Midbrain (tissue), 1 donor: Measurements from ENCODE around the gene ENTPD2.
"Not testable (repeated sequence)": the region's sequence is repeated elsewhere in the genome, so short reads cannot be mapped to it uniquely, and the experiment has no call there.

Experiments
- DNase-seq: peaks from one replicate; lab custom pipeline; 2025; lab: John Stamatoyannopoulos, UW

ENTPD2 gene

DNA sequence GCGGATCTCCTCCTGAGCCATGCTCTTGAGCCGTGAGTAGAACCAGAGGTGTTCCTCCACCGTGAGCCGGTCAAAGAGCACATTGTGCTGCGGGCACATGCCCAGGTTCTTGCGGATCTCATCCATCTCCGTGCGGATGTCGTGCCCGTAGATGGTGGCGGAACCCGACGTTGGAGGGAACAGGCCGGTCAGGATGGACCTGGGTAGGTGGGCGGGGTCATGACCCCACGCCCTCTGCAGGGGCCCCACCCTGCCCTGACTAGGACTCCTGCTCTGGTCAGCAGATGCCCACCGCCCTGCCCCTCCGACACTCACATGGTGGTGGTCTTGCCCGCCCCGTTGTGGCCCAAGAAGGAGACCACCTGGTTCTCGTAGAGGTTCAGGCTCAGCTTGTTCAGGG, 37.9 kb downstream of the ENTPD2 start:
- no peak for DNase-seq

DNA sequence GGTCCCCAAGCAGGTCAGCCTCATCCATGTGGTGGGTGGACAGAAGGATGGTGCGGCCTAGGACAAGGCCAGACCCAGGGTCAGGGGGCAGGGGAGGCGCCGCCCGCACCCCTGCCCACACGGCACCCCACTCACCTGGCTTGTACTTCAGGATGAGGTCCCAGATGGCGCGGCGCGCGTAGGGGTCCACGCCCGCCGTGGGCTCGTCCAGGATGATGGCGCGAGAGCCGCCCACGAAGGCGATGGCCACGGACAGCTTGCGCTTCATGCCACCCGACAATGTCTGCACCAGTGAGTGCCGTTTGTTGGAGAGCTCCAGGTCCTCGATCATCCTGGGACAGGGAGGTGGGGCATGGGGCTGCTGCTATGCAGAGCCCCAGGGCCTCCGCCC, 38.3 kb downstream of the ENTPD2 start:
- no peak for DNase-seq

DNA sequence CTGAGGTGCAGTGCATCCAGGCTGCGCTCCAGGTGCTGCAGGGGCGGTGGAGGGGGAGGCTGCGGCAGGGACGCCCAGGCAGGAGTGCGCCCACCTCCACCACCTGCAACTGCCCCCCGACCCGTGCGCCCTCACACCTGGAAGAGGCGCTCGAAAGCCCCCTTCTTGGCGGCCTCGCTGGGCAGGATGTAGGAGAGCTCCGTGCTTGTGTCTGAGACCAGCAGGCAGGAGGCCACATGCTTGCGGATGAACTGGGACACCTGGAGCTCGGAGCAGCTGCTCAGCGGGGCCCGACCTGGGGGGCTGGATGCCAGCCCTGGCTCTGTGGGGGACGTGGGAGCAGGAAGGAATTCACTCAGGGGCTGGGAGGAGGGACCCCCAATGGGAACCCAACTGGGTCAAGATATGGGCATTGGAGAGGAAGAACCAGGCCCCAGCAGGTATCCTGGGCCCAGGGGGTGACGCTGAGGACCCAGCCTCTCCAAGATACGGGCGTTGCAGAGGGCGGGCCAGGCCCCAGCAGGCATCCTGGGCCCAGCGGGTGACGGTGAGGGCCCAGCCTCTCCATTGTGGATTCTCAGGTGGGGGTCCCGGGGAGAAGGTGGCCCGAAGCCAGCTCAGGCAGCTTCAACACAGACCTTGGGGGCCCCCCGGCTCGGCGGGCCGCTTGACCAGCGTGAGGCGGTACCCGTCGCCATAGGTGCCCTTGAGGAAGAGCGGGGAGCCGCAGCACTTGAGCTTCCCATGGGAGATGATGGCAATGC, 38.9 kb downstream of the ENTPD2 start:
- DNase-seq: no peak

DNA sequence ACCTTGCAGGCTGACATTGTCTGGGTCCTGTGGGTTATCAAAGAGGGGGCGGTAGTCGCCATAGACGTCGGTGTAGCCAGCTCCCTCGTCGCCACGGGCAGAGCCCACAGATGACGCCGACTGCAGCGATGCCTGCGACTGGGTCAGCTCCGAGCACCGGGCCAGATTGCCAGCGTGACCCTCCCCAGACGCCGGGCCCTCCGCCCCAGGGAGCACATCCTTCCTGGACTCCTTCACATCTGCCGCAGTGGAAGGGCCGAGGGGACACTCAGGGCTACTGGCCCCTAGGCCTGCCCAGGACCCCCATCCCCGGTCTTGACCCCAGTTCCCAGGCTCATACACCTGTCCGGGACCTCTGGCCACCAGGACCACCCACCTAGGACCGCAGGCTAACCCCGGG, 39.7 kb downstream of the ENTPD2 start:
- no peak for DNase-seq

DNA sequence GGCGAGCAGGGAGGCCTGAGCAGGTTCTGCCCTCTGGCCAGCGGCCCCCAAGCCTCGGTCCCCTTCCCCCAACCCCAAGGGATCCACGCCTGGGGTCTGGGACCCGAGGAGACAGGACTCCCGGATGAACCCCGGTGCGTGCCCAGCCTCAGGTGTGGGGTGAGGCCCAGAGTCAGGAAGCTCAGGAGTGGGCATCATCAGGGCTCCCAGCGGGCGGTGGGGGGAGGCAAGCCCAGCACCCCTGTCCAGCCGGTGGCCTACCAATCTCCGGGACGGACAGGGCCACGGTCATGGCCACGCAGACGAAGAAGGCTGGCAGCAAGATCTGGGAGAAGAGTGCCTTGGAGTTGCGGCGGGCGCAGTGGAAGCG, 40.3 kb downstream of the ENTPD2 start:
- DNase-seq: no peak

DNA sequence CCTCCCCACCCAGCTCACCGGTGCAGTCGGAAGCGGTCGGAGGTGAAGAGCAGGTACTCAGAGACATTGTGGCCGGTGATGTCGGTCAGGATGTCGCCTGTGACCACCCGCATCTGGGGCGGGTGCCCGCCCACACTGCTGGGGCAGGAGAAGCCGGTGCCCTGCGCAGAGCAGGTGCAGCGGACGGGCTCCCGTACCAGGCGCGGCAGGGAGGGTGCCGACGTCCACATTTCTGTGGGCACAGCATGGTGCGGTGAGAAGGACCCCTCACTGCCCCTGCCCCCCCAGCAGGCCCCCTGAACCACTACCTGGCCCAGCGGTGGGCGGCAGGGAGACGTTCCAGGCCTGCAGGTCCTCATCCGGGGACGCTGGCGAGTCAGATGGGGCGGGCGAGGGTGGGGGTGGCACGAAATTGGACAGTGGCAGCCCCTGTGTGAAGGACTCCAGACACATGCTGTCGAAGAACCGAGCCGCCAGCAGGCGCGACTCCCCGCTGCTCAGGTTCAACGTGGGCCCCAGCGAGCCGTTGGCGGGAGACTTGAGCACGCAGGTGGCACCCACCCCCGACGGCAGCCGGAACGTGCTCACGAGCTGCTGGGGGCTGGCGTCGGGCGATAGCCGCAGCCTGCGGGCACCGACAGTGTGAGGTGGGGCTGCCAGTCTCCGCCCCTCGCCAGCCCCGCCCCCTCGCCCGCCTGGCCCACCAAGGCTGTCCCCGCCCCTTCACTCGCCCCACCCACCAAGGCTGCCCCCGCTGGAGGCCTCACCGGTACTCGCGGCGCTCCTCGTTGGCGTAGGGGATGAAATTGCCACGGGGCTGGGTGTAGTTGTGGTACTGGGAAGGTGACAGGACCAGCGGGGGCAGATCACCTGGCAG, 40.9 kb downstream of the ENTPD2 start:
- DNase-seq: no peak

DNA sequence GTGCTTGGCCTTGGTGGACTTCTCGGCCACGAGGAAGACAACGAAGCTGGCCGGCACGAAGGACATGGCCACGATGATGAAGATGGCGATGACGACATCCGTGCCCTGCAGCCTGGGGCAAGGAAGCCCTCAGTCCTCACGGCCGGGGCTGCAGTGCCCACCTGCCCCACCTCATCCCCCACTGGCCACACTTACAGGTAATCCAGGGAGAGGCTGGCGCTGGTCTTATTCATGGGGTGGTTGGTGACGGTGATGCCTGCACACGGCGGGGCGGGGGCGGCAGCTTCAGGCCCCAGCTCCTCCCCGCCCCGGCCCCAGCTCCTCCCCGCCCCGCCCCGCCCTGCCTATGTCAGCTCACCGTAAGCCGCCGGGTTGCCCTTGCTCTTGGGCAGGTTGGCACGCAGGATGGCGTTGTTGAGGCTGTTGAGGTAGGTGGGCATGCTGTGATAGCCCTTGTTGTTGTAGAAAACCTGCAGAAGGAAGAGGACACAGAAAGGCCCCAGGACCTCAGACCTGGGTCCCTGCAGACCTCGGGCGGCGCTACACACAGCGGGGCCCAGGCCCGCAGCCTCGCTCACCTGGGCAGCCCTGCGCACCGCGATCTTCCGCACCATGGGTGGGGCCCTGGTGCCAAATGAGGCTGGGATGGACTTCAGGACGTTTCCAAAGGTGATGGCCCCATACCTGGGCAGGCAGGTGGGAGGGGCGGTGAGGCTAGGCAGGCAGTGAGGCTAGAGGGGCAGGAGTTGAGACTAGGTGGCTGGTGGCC, 41.8 kb downstream of the ENTPD2 start:
- DNase-seq: no peak

DNA sequence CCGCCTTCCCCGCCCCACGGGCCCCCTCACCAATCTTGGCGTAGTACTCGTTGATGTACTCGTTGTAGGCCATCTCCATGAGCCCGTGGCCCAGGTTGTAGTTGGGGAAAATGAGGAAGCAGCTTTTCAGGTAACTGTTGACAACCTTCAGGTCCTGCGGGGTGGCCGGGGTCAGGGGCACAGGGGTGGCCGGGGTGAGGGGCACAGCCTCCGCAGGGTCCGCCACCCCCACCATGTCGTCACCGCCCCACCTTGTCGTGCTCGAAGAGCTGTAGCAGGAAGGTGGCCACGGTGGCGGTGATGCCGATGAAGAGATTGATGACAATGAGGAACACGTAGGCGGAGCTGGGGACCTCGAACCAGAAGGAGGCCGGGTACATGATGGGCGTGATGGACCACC, 42.7 kb downstream of the ENTPD2 start:
- DNase-seq: no peak

DNA sequence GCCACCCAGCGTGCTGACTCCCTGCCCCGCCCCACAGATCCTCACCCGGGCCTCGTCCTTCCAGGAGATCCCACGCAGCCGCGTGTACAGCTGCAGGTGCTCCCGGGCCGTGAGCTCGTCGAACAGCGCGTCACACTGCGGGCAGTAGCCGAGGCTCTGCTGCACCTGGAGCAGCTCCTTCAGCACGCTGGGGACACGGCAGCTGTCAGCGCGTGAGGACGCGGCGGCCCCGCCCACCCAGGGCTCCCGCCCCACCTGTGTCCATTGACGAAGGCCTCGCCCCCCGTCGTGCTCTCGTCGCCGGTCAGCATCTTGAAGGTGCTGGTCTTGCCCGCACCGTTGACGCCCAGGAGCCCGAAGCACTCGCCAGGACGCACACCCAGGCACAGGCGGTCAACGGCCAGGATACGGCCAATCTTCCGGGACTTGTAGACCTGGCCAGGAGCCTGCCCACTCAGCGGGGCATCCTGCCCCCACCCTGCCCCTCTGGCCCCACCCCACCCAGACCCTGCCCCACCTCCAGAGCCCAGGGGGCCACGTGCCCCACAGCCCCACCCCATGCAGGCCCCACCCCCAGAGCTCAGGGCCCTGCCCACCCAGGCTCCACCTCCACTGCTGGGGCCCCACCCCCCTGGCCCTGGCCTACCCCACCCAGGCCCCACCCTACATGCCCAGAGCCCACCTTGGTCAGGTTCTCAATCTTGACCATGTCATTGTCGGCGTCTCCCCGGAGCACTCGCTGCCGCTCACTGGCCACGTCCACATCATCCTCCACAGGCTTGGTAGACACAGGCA, 43.7 kb downstream of the ENTPD2 start:
- no peak for DNase-seq

DNA sequence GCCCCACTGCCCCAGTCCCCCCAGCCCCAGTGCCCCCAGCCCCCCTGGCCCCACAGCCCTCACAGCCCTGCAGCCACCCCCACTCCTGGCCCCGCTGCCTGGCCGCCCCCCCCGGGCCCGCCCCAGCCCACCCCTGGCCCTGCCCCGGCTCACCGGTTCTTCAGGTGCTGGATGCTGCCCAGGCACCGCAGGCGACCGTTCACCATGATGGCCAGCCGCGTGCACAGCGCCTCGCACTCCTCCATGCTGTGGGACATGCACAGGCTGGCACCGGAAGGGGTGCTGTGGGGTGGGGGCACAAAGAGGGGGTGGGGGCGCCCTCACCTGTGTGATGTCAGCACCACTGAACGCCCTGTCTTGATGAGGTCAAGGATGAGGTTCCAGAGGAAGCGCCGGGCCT, 44.6 kb downstream of the ENTPD2 start:
- no peak for DNase-seq

DNA sequence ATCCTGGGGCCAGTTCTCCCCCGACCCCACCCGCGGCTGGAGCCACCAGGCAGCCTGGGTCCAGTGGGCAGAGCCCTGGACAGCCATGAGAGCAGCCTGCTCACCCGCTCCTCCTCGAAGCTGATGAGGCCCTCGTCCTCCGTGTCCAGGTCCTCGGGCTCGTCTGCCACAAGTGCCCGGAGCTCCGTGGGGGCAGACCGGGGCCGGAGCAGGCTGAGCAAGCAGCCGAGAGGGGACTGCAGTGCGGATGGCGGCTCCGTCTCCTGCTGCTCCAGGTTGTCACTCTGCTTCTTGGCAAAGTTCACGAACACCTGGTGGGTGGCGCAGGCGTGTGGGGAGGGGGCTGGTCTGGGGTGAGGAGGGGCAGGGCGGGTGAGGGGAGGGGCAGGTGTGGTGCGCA, 45.5 kb downstream of the ENTPD2 start:
- no peak for DNase-seq

DNA sequence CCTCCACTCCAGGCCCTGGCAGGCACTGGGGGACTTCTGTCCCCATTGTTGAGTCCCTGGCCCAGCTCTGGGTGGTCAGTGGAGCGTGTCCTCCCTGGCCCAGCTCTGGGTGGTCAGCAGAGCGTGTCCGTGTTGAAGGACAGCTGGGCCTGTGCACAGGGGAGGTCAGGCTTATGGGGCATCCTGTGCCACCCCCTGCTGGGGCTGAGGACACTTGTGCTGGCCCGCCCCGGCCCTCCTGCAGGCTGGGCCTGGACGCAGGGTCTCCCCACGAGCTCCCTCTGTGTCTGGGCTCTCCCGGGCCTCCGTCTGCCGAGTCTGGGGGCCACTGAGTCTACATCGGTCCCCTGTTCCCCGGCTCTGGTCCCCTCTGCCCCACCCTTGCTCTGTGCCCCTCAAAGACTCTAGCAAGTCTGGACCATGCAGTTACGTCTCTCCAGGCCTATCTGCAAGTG, 46.0 kb downstream of the ENTPD2 start:
- no peak for DNase-seq

DNA sequence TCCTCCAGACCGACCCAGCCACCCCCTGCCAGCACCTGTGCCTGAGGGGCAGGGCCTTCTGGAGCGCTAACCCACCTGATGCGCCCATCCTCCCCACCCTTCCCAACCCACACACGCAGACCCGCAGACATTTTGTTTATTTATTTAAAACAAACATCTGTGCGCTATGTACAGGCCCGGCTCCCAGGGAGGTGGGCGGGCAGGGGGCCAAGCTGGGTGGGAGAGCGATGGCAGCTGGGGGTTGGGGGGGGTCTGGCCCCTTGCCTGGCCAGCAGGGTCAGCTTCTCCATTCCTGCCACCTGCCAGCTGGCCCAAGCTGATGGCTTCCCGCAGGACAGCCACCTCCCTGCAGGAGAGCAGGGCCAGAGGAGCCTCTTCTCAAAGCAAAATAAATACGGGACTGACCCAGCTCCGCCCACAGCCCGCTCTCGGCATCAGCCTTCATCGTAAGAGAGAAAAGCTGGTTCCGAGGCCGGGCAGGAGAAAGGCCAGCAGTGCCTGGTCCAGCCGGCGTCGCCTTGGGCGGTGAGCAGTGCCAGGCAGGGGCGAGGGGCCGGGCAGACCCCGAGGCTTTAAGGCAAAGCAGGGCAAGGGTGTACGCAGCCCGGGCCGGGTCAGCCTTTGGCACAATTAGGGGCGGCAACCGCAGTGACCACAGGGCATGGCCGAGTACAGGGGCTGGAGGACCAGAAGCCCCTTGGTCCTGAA, 46.6 kb downstream of the ENTPD2 start:
- no peak for DNase-seq

DNA sequence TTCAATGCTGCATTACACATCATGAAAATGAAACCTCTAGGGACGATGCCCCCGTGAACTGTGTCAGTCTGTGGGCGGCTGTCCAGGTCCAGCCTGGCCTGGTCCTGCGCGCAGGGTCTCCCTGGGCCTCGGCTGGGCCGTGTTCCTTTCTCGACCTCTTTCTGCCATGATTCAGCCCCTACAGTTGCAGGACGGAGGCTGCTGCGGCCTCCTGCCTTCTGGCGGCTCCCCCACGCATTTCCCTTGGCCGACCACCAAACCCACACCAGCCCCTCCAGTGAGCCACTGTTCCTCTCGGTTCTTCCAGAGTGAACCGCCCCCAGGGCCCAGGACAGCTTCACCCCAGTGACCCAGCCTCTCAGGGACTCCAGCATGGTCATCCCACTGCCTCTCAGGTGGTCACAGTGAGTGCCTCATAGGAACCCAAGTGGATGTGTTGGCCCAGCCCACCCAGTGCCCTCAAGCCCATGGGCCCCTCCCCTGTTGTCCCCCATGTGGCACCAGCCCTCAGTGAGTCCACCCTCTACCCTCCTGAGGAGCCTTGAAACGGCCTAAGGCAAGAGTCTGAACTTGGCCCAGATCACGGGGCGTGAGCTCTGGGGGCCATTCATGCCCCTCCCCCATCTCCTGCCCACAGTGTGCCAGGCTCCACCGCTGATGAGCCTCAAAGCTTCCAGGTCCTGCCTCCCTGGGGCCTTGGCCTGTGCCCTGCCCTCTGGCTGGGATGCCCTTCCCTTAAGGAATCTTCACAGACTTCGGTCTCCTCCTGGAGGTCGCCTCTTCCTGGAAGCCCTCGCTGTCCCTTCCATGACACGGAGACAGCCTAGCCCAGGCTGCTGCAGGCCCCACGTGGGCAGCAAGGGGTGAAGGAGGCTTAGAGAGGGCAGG, 47.5 kb downstream of the ENTPD2 start:
- no peak for DNase-seq

DNA sequence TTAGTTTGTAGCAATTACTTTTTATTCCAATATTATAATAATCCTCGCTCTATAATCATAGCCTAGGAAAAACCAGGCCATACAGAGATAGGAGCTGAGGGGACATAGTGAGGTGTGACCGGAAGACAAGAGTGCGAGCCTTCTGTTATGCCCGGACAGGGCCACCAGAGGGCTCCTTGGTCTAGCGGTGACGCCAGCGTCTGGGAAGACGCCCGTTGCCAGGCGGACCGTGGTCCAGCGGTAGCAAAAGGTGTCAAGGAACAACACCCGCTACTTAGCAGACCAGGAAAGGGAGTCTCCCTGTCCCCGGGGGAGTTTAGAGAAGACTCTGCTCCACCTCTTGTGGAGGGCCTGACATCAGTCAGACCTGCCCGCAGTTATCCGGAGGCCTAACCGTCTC, 49.6 kb downstream of the ENTPD2 start:
- DNase-seq: not testable (repeated sequence)

DNA sequence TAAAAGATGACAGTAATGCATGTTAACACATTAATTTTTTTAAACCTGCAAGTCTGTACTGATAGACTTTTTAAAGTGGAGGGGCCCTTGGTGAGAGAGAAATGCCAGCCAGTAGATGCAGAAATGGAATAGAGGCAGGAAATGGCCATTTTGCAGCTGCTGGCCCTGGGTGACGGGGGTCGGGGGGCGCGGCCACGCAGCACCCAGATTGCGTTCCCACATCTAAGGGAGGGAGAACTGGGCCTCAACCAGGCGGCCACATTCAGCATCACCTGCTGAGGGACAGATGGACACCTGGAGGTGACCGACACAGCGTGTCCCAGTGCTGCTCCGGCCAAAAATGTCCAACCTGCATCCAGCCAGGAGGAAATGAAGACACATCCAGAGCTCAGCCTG, 51.2 kb downstream of the ENTPD2 start:
- no peak for DNase-seq

DNA sequence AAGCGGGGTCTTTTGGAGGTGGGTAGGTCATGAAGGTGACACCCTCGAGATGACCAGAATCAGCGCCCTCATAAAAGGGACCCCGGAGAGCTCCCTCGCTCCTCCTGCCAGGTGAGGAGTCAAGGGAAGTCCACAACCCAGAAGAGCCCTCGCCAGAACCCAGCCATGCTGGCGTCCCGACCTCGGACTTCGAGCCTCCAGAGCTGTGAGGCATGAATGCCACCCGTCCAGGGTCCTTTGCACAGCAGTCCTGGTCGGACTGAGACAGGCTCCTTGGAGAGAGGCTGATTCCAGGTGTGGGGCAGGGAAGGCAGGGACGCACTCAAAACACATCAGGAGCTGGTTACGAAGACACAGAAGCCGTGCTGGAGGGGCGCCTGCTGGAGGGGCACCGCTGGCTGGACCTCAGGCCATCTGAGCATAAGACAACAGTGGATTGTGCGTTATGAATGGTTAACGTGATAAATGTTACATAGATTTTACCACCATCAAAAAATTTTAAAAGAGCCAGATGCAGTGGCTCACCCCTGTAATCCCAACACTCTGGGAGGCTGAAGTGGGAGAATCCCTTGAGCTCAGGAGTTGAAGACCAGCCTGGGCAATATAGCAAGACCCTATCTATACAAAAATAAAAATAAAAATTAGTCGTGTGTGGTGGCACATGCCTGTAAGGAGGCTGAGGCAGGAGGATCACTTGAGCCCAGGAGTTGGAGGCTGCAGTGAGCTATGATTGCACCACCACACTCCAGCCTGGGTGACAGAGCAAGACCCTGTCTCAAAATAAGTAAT, 51.8 kb downstream of the ENTPD2 start:
- no peak for DNase-seq

DNA sequence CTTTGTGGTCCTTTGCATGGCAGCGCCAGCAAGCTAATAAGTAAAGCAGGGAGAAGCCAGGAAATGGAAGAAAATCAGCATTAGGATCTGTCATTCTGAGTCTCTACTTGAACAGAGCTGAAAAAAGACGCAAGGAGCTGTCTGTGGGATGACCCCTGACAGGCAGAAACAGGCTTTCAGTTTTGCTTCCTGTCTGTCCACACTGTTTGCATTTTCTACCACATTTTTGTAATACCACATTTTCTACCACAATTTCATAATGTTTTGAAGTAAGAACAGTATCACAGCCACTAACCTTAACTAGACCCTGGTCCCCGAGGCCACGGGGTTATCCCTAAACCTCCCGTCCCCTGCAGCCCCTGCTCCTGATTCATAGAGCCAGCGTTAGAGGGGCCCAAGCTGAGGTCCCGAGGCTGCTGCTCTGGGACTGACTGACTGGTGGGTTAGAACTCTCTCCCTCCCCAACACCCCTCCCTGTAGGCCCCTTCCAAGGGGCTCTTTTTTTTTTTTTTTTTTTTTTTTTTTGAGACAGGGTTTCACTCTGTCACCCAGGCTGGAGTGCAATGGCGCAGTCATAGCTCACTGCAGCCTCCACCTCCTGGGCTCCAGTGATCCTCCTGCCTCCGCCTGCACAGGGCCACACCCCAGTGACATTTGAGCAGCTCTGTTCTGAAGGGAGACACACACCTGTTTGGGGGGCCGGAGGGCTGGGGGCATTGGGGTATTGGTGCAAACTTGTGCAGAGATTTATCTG, 53.5 kb downstream of the ENTPD2 start:
- no peak for DNase-seq
